Prostate gland (tissue), 2 donors: ENCODE data around the gene COPG1. TPM values are rescaled to one million over a fixed set of nuclear protein-coding genes. Genes with fewer than 3 reads are reported as not detected.

ENCODE experiments used
- DNase-seq: peaks from one replicate; pipeline ENCODE4 v3.0.0-alpha.2; 2019; ENCODE audit warnings: low spot score
- H3K27ac ChIP-seq, 2 donors: fragments of 200-600 bp; sonication (generic); 2 replicates each; pipeline ENCODE4 v1.5.1; 2017 to 2019
- H3K27me3 ChIP-seq: fragments of 200-600 bp; sonication (generic); replicated peaks from 2 replicates; pipeline ENCODE4 v1.5.1; 2019; ENCODE audit not compliant: insufficient read depth
- H3K36me3 ChIP-seq, 2 donors: fragments of 200-600 bp; sonication (generic); 1 replicate in 1 of 2; 2 replicates in 1 of 2; pipeline versions ENCODE4 v1.5.1 to v1.8.1; 2017 to 2019
- H3K4me1 ChIP-seq: fragments of 200-600 bp; sonication (generic); replicated peaks from 2 replicates; pipeline ENCODE4 v1.5.1; 2019
- H3K4me3 ChIP-seq, 2 donors: fragments of 200-600 bp; sonication (generic); 2 replicates each; pipeline ENCODE4 v1.5.1; 2017 to 2019
- H3K9me3 ChIP-seq: fragments of 200-600 bp; sonication (generic); 2 replicates; pipeline ENCODE4 v1.5.1; 2017
- POLR2A ChIP-seq: fragments of 450-650 bp; IDR thresholded peaks from one replicate; pipeline ENCODE4 v1.6.1; 2016; ENCODE audit warnings: antibody characterized with exemption, mild to moderate bottlenecking
- POLR2AphosphoS5 ChIP-seq: sonication (generic); formaldehyde crosslinking; IDR thresholded peaks from one replicate; pipeline ENCODE4 v1.6.1; 2017; ENCODE audit warnings: antibody characterized with exemption
- WGBS: methylation state at CpG from one replicate; pipeline ENCODE4 v1.1.5; 2018; 5-methylcytosine and 5-hydroxymethylcytosine counted together
- intact Hi-C: fragments of 100-400 bp; cut with DNase I; formaldehyde crosslinking; loops from one replicate; pipeline ENCODE4 v1.14.2; 2022
- total RNA-seq, 2 donors: library from RNA; depleted of rRNA; stranded (reverse); fragments of >200 nt; gene quantifications; one replicate each; pipeline ENCODE4 v1.1.0, GENCODE V29; 2016
- TF ChIP-seq, protein P1 (sequence below), 4 experiments: fragments of 200-600 bp in 2 of 4; fragments of 450-650 bp in 2 of 4; sonication (generic) in 2 of 4; IDR thresholded peaks; 1 replicate in 3 of 4; 2 replicates in 1 of 4; pipeline ENCODE4 v1.5.1; 2016 to 2019; ENCODE audit warnings: antibody characterized with exemption in 4 of 4, mild to moderate bottlenecking in 2 of 4, moderate library complexity in 2 of 4

COPG1 gene
- total RNA-seq, 2 donors from 2014 or later = 143 to 220 TPM

DNA sequence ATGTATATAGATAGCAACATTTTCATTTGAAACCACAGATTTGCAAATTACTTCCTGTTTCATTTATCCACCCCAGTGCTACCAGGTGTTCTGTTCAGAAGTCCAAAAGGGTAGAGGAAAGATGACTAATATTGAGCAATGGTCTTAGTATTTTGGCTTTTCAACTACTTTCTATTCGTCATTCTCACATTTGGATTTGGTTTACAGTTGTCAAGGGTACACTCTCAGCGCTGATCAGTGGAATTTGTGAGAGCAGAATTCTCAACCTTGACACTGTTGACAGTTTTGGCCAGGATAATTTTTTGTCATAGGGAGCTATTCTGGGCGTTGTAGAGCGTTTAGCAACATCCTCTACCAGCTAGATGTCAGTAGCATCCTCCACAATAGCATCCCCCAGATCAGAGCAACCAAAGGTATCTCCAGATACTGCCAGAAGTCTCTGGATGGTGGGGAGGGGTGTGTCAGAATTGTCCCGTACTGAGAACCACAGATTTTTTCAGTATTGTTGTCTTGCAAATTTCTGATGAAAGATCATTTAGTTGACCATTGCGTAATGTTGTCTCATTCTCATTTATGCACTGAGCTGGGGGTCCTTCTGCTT is 33.4 kb downstream of the COPG1 start:
- Histone ChIP-seq H3K27ac (no peak overlapping the region), H3K4me1 (no peaks in the 10 kb centered on the region), H3K27me3 (no peaks in the 10 kb centered on the region), H3K9me3 (no peaks in the 10 kb centered on the region), H3K36me3 (no peaks in the 10 kb centered on the region), H3K4me3 (no peak overlapping the region)
- TF ChIP-seq POLR2AphosphoS5 (no peak), POLR2A (no peak)
- TF ChIP-seq, protein P1, sequence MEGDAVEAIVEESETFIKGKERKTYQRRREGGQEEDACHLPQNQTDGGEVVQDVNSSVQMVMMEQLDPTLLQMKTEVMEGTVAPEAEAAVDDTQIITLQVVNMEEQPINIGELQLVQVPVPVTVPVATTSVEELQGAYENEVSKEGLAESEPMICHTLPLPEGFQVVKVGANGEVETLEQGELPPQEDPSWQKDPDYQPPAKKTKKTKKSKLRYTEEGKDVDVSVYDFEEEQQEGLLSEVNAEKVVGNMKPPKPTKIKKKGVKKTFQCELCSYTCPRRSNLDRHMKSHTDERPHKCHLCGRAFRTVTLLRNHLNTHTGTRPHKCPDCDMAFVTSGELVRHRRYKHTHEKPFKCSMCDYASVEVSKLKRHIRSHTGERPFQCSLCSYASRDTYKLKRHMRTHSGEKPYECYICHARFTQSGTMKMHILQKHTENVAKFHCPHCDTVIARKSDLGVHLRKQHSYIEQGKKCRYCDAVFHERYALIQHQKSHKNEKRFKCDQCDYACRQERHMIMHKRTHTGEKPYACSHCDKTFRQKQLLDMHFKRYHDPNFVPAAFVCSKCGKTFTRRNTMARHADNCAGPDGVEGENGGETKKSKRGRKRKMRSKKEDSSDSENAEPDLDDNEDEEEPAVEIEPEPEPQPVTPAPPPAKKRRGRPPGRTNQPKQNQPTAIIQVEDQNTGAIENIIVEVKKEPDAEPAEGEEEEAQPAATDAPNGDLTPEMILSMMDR (IDR thresholded peaks at IDR 0.05) = no peak
- intact Hi-C loops = no loop called here
- WGBS = 70% methylated on average over 6 of the region's 6 CpGs
- no peak for DNase-seq

DNA sequence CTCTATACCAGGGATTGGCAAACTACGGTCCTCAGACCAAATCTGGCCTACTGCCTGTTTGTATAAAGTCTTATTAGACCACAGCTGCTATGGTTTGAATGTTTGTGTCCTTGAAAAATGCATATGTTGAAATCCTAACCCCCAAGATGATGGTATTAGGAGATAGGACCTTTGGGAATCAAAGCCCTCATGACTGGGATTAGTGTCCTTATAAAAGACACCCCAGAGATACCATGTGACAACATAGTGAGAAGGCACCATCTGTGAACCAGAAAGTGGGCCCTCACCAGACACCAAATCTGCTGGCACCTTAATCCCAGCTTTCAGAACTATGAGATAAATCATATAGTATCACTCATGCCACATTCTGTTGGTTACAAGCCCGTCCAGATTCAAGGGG is 36.7 kb downstream of the COPG1 start:
- TF ChIP-seq POLR2AphosphoS5 = no peak
- TF ChIP-seq, protein P1 (IDR thresholded peaks at IDR 0.05) = no peak
- no peak for TF ChIP-seq POLR2A
- intact Hi-C loops = no loop called here
- DNase-seq = no peak
- no peaks in the 10 kb centered on the region for H3K9me3 ChIP-seq
- H3K27me3 ChIP-seq = no peaks in the 10 kb centered on the region
- no peaks in the 10 kb centered on the region for H3K36me3 ChIP-seq
- 93% methylated on average over 2 of the region's 2 CpGs for WGBS
- no peak overlapping the region for H3K4me3 ChIP-seq
- no peaks in the 10 kb centered on the region for H3K4me1 ChIP-seq
- H3K27ac ChIP-seq = no peak overlapping the region

DNA sequence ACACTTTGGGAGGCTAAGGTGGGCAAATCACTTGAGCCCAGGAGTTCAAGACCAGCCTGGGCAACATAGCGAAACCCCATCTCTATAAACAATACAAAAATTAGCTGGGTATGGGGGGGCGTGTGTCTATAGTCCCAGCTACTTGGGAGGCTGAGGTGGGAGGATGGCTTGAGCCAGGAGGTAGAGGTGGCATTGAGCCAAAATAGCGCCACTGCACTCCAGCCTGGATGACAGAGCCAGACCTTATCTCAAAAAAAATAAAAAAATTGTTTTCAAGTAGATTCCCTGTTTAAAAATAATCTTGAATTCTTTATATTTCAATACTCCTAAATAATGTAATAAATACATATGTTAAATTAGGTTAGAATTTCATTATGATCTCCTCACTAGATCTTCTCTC is 39.0 kb downstream of the COPG1 start:
- 89% methylated on average over 3 of the region's 3 CpGs for WGBS
- Histone ChIP-seq H3K4me1 (no peaks in the 10 kb centered on the region), H3K4me3 (no peak overlapping the region), H3K27ac (no peak overlapping the region), H3K27me3 (no peaks in the 10 kb centered on the region), H3K9me3 (no peaks in the 10 kb centered on the region), H3K36me3 (no peaks in the 10 kb centered on the region)
- no peak for DNase-seq
- intact Hi-C loops = no loop called here
- TF ChIP-seq, protein P1 (IDR thresholded peaks at IDR 0.05) = no peak
- no peak for TF ChIP-seq POLR2A

DNA sequence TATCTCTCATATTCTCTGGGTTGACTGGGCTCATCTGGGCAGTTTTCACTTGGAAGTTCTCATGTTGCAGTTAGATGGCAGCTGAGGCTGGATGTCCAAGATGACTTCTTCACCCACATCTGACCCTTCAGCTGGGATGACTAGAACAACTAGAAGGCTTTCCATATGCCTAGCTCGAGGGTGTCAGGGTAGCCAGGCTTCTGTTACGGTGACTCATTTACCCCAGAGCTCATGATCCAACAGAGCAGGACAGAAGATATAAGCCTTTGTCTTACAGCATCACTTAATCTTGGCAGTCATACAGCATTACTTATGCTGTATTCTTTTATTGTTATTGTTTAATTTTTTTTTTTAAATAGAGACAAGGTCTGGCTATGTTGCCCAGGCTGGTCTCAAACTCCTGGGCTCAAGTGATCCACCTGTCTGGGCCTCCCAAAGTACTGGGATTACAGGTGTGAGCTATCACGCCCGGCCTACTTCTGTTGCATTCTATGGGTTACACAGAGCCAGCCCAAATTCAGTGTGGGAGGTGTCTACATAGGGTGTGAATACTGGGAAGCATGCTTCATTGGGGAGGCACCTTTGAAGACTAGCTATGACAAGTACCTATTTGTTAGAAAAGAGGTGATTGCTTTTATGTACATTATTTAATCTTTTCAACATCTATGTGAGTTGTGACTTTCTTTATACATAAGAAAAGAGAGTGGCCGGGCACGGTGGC is 40.0 kb downstream of the COPG1 start:
- Histone ChIP-seq H3K4me3 (no peak overlapping the region), H3K9me3 (no peaks in the 10 kb centered on the region), H3K36me3 (no peaks in the 10 kb centered on the region), H3K27ac (no peak overlapping the region), H3K27me3 (no peaks in the 10 kb centered on the region), H3K4me1 (no peaks in the 10 kb centered on the region)
- no peak for DNase-seq
- TF ChIP-seq POLR2AphosphoS5 = no peak
- TF ChIP-seq POLR2A = no peak
- TF ChIP-seq, protein P1 (IDR thresholded peaks at IDR 0.05) = no peak
- intact Hi-C loops = no loop called here
- WGBS = 90% methylated on average over 6 of the region's 6 CpGs
